NB4 (cell line): ENCODE data around the gene MFAP5.
A peak's percentile ranks its signal among the peaks of the same experiment; 100 is the strongest.
"Not testable (repeated sequence)": the region's sequence is repeated elsewhere in the genome, so short reads cannot be mapped to it uniquely, and the experiment has no call there.

Source experiments
- DNase-seq: peaks from one replicate; pipeline ENCODE4 v3.0.0; 2010; ENCODE audit warnings: low read depth
- H3K4me3 ChIP-seq: one replicate; pipeline ENCODE4 v1.5.1; 2011; ENCODE audit warnings: mild to moderate bottlenecking, low read depth, low read length, moderate library complexity
- MAX ChIP-seq: IDR thresholded peaks from 2 replicates; pipeline ENCODE4 v1.6.1; 2011; ENCODE audit warnings: low read depth, low read length
- MYC ChIP-seq: IDR thresholded peaks from 2 replicates; pipeline ENCODE4 v1.6.1; 2011; ENCODE audit warnings: low read depth, low read length
- POLR2A ChIP-seq: IDR thresholded peaks from 2 replicates; pipeline ENCODE4 v1.6.1; 2011; ENCODE audit warnings: mild to moderate bottlenecking; ENCODE audit not compliant: insufficient read length; ENCODE audit errors: extremely low read depth
- TF ChIP-seq, protein P1 (sequence below): IDR thresholded peaks from one replicate; pipeline ENCODE4 v1.5.1; 2012; ENCODE audit warnings: low read depth, low read length

MFAP5 gene

GRCh38 chr12:8615206-8615605, 47.4 kb downstream of the MFAP5 start:
- TF ChIP-seq, protein P1, sequence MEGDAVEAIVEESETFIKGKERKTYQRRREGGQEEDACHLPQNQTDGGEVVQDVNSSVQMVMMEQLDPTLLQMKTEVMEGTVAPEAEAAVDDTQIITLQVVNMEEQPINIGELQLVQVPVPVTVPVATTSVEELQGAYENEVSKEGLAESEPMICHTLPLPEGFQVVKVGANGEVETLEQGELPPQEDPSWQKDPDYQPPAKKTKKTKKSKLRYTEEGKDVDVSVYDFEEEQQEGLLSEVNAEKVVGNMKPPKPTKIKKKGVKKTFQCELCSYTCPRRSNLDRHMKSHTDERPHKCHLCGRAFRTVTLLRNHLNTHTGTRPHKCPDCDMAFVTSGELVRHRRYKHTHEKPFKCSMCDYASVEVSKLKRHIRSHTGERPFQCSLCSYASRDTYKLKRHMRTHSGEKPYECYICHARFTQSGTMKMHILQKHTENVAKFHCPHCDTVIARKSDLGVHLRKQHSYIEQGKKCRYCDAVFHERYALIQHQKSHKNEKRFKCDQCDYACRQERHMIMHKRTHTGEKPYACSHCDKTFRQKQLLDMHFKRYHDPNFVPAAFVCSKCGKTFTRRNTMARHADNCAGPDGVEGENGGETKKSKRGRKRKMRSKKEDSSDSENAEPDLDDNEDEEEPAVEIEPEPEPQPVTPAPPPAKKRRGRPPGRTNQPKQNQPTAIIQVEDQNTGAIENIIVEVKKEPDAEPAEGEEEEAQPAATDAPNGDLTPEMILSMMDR = no peak
- no peak for TF ChIP-seq MYC
- no peak for TF ChIP-seq MAX
- no peak for TF ChIP-seq POLR2A
- H3K4me3 ChIP-seq = no peak overlapping the region
- no peak for DNase-seq

DNA sequence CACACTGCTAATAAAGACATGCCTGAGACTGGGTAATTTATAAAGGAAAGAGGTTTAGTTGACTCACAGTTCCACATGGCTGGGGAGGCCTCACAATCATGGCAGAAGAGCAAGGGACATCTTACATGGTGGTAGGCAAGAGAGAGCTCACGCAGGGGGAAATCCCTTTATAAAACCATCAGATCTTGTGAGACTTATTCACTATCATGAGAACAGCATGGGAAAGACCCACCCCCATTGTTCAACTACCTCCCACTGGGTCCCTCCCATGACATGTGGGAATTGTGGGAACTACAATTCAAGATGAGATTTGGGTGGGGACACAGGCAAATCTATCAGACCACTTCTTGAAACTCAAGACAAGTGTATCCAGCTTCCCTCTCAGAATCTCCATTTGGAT, 48.7 kb downstream of the MFAP5 start:
- DNase-seq, H3K4me3 ChIP-seq: not testable (repeated sequence)

DNA sequence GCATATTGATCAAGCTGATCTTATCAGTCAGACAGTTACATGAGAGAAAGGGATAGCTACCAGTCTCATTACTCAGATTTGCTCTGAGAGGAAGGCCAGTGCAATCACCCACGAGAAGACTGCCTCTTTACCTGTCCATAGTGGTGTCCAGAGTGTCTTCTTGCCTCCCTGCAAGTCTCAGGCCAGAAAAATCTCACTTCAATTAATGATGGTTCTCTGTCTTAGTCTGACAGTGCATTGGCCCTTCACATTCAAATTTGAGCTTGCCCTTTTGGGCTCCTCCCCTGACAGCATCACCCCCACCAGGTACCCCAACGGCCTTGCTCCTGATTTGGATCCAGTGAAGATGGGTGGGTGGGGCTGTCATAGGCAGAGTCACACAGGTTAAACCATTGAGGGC, 50.0 kb downstream of the MFAP5 start, which contains the start of gene AICDA:
Gene AICDA, minus strand, starts transcription at position 231 of the 400 bp plus-strand sequence. Its CDS starts 92 bp downstream, at position 139.
- no peak within 1 kb of the TSS for H3K4me3 ChIP-seq
- no peak for DNase-seq
- TF ChIP-seq MAX (no peak), MYC (no peak), POLR2A (no peak)
- TF ChIP-seq, protein P1 = no peak

- TF ChIP-seq POLR2A (no peak), MYC (no peak), MAX (no peak)
- TF ChIP-seq, protein P1 = peak; percentile 76
- peak; percentile 62 for DNase-seq
- H3K4me3 ChIP-seq = no peak overlapping the region
Measured at GRCh38 chr12:8609061-8609570, 53.5 kb downstream of the MFAP5 start.

GRCh38 chr12:8606890-8607289, 55.7 kb downstream of the MFAP5 start:
- no peak overlapping the region for H3K4me3 ChIP-seq
- no peak for TF ChIP-seq MAX
- TF ChIP-seq, protein P1 = no peak
- no peak for TF ChIP-seq POLR2A
- no peak for TF ChIP-seq MYC
- DNase-seq = no peak

DNA sequence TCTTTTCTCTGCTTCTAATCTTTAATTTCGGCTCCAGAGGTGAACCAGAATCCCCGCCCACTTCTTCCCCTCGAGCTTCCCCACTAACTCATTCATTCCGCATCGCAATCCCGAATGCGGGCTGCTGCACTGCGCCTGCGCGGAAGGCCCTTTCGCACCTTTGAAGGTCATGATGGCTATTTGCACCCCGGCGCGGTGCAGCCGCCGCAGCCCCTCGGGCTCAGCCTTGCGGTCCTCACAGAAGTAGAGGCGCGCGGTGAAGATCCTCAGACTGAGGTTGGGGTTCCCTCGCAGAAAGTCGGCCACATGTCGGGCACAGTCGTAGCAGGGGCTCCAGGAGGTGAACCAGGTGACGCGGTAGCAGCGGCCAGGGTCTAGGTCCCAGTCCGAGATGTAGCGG, 57.6 kb downstream of the MFAP5 start:
- no peak overlapping the region for H3K4me3 ChIP-seq
- TF ChIP-seq MAX = no peak
- TF ChIP-seq, protein P1 = no peak
- no peak for TF ChIP-seq POLR2A
- no peak for TF ChIP-seq MYC
- DNase-seq = no peak
